Measurements from ENCODE around the gene PLCH1.

GRCh38 chr3:155730843-155731242, 14.0 kb downstream of the PLCH1 start:
- TF ChIP-seq, protein P1, sequence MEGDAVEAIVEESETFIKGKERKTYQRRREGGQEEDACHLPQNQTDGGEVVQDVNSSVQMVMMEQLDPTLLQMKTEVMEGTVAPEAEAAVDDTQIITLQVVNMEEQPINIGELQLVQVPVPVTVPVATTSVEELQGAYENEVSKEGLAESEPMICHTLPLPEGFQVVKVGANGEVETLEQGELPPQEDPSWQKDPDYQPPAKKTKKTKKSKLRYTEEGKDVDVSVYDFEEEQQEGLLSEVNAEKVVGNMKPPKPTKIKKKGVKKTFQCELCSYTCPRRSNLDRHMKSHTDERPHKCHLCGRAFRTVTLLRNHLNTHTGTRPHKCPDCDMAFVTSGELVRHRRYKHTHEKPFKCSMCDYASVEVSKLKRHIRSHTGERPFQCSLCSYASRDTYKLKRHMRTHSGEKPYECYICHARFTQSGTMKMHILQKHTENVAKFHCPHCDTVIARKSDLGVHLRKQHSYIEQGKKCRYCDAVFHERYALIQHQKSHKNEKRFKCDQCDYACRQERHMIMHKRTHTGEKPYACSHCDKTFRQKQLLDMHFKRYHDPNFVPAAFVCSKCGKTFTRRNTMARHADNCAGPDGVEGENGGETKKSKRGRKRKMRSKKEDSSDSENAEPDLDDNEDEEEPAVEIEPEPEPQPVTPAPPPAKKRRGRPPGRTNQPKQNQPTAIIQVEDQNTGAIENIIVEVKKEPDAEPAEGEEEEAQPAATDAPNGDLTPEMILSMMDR (IDR thresholded peaks at IDR 0.05) = no peak
- no peak for TF ChIP-seq ZFX (IDR thresholded peaks at IDR 0.05; ENCODE audit: borderline replicate concordance)

All from 22Rv1 (cell line).